ENCODE measurements around the gene KDM2A.
A peak's percentile ranks its signal among the peaks of the same experiment; 100 is the strongest.
"Not testable (repeated sequence)": the region's sequence is repeated elsewhere in the genome, so short reads cannot be mapped to it uniquely, and the experiment has no call there.

KDM2A gene

DNA sequence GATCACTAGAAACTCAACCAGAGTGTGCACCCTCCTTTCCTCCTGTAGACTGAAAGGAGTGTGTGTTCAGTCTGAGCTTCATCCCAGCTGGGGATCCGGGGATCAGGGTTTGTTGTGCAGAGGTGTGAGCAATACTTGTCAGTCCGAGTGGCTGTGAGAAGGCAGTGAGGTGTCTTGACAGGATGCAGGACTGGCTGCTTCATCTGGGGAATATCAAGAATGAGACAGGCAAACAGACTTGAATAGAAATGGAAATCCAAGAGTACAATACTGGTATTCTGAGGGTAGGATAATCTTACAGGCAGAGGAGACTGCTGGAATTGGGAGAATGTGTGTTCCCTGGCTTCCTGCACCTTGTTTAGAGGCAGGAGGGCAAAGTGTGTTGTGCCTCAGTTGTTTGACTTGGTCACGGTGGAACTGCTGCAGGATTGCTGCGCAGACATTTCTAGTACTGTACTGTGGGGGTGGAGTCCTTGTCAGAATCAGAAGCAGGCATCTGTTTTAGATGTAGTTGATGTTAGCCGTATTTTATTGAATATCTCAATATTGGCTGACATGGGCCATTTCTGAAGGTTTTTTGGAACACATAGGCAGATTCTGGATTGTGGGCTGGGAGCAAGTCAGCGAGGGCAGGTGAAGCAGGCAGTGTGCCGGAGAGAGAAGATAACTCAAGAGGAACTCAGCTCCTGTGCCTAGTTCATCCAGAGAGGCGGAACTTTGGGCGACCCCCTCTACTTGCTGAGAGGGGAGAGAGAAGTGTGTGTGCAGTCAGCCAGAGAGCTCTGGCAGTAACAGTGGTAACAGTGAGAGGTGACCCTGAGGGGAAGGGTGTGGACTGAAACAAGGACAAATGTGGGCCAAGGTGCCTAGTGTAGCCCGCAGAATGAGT, 120.1 kb downstream of the KDM2A start:
- DNase-seq (ENCODE audit: low spot score) = peak; percentile 36

DNA sequence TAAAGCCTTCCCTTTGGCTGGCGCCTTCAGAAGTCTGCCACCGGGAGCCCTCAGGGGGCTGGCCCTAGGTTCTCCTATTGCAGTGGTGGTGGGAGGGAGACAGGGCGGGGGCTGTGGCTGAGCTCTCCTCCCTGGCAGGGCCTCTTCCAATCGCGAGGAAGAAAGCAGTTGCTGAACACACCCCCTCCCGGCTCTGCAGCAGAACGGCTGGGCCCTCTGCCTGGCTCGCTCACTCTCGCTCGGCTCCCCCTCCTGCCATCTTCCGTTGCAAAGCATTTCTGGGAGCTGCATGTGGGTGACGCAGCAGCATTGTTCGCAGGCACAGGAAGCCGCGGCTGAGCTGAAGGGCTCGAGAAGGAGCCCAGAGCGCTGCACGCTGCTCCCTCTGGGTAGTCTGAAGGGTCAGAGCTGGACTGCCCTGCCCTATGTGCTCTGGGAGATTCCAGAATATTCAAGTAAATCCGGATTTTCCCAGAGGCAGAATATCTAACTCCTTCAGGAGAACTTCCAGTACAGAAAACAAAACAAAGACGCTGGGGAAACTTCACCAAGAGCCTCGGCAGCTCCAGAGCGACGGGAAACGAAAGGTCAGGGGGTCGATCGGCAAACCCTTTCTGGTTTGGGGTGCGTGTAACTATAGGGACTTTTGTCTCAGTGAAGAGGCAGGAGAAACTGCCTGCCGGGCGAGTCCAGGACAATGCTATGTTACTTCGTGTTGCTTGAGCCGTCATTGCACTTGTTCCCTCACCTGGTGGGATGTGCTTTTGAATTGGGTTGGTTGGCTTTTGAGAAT, 120.9 kb downstream of the KDM2A start:
- peak; percentile 98 for DNase-seq (ENCODE audit: low spot score)

DNA sequence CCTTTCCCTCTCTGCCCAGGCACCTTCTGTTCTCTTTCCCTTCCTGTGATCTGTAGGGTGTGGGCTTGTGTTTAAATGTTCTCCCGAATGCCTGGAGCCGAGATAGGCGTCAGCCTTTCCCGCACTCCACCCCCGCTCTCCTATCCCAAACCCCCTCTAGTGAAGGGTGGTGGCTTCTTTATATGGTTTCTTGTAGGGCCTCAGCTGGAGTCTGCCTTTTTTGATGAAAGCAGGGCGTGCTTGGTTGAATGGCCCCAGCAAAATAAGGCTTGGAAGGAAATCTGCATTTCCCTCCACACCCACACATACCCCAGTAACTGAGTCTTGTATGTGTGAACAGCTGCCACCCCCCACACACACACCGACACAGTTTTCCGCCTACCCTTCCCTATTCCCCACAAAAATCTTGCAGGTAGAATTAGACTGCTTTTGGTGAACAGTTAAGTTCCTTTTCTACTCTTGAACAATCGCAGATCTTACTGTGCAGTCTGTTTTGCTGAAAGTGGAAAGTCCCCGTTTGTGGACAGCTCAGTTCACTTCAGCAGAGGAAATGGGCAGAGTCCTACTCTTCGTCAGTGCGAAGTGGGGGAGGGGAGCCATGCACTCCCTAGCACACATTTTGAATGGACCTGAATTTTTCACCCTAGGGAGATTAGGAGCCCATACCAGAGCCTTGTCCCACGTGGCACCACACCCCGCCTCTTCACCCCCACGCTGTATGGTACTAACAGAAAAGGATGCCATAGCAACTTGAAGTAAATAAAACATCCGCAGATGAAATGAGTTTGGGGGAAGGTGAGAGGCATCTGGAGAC, 121.7 kb downstream of the KDM2A start:
- peak; percentile 91 for DNase-seq (ENCODE audit: low spot score)

DNA sequence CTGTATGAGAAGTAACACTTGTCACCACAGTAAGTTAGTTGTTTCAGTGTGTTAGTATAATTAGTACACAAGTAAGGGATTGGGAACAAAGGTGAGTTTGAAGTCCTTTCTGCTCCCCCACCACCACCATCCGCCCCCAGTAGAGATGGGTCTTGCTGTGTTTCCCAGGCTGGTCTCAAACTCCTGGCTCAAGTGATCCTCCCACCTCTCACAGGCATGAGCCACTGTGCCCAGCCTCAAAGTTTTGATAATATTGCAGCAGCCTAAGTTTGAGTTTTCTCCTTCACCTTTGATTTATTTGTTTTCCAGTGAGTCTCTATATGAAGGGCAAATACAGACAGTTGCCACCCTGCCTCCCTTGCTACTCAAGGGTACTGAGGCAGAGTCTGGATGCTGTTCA, 123.5 kb downstream of the KDM2A start:
- DNase-seq (ENCODE audit: low spot score) = no peak

DNA sequence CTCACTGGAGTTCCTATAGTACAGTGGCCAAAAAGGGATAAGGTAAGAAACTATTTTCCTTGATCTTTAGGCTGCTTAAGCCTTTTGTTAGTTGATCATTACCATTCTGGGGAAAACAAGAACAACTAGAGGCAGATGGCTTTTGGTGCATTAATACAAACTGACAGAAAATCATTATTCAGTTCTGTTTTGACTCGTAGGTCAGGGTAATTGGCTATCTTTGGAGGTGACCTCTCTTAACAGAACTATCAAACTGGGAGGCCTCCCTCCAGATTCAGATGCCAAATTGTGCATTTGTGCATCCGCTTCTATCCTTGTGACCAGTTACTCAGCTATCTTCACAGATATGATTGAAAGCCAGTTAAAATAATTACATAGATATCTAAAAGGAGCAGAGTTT, 124.0 kb downstream of the KDM2A start:
- no peak for DNase-seq (ENCODE audit: low spot score)

DNA sequence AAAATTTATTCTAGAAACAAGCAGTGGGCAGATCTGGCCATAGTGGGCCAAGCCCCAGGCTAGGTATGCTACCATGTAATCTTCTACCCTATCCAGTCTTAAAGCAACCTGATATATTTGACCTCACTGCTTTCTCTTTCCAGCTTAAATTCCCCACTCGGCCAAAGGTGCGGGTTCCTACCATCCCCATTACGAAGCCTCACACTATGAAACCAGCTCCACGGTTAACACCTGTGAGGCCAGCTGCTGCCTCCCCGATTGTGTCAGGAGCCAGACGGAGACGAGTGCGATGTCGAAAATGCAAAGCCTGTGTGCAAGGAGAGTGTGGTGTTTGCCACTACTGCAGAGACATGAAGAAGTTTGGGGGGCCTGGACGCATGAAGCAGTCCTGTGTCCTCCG, 126.0 kb downstream of the KDM2A start:
- DNase-seq (ENCODE audit: low spot score) = no peak

DNA sequence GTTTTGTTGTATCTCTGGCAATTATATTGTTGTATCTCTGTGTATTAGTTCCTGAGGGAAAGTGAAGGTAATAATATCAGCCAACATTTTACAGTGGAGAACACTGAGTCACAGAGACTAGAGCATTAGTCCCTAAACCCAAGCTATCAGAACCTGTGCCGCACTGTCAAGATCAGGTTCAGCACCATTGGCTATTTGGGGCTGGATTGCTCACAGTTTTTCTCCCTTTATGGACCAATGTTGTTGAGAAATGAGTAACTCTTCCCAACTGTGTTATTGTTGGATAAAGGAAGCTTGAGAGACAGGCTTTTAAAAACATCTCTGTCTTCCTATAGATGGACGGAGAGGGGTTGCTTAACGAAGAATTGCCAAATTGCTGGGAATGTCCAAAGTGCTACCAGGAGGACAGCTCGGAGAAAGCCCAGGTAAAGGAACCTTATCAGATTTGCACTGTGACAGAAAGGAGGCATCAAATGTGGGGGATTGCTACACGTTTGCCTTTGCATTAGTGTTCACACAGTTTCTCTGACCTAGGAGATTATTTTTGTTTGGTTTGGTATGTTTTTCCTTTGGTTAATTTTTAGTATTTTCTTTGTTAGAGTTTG, 129.0 kb downstream of the KDM2A start:
- DNase-seq (ENCODE audit: low spot score) = no peak

DNA sequence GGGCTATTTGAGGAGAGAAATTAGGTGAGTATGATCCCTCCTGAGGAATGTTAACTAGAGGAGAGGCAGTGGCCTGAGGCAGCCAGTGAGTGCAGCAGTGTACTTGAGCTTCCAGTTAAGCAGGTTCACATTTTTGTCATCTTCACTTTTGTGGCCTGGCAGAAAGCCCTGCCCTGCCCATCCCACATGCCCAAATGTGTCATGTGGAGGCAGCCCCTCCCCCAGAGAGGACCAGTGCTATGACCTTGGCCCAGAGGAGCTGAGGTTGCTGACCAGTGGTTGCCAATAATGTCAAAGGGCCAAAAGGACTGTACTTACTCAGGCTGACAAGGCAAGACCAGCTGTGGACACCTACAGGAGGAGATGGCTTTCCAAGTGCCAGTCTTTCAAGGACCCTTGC, 129.6 kb downstream of the KDM2A start:
- DNase-seq (ENCODE audit: low spot score) = no peak

DNA sequence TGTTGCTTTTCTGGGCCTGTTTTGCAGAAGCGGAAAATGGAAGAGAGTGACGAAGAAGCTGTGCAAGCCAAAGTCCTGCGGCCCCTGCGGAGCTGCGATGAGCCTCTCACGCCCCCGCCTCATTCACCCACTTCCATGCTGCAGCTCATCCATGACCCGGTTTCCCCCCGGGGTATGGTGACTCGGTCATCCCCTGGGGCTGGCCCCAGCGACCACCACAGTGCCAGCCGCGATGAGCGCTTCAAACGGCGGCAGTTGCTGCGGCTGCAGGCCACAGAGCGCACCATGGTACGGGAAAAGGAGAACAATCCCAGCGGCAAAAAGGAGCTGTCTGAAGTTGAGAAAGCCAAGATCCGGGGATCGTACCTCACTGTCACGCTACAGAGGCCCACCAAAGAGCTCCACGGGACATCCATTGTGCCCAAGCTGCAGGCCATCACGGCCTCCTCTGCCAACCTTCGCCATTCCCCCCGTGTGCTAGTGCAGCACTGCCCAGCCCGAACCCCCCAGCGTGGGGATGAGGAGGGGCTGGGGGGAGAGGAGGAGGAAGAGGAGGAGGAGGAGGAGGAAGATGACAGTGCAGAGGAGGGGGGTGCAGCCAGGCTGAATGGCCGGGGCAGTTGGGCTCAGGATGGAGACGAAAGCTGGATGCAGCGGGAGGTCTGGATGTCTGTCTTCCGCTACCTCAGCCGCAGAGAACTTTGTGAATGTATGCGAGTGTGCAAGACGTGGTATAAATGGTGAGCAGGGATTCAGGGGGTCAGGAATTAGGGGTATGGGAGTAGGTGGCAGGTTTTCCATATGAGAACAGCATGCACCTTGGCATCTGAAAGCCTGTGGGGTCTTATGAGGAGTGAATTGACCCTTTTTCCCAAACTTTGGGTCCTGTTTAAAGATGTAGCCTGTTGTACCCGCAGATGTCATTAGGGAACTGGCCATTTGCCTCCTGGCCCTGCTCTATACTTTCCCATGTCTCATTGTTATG, 131.3 kb downstream of the KDM2A start:
- no peak for DNase-seq (ENCODE audit: low spot score)

DNA sequence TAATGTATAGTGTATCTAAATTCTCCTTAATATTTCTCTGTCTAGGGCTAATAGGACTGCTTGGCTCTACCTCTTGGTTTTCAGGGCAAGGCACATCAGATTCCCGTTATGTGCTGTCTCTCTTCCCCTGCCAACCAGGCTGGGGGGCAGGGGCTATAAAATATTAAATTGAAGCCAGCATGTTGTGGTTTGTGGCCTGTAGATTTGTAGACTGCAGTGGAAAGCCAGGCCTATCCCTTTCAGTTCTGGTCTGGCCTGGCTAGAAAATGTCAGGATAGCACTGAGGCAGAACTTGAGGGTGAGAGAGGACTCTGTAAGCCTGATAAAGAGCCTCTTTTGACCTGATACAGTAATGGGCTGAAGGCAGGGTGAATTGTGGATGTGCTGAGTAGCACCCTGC, 132.8 kb downstream of the KDM2A start:
- no peak for DNase-seq (ENCODE audit: low spot score)

DNA sequence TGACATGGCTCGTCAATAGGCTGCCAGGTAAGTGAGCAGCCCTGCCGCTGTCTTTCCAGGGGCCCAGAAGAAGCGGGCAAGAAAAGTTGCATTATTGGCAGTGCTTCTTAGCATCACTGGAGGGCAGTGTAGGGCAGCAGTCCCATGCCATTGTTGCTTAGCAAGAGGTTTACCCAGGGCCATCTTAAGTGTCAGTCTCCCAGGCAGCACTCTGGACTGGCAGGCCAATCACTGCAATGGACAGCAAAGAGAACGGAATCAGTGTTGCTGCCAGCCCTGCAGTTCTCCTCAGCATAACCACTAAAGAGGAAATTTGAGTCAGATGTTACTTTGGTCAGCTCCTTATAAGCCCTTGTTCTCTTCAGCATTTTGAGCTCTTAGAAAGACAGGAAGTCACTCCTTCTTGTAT, 133.8 kb downstream of the KDM2A start:
- peak; percentile 58 for DNase-seq (ENCODE audit: low spot score)

DNA sequence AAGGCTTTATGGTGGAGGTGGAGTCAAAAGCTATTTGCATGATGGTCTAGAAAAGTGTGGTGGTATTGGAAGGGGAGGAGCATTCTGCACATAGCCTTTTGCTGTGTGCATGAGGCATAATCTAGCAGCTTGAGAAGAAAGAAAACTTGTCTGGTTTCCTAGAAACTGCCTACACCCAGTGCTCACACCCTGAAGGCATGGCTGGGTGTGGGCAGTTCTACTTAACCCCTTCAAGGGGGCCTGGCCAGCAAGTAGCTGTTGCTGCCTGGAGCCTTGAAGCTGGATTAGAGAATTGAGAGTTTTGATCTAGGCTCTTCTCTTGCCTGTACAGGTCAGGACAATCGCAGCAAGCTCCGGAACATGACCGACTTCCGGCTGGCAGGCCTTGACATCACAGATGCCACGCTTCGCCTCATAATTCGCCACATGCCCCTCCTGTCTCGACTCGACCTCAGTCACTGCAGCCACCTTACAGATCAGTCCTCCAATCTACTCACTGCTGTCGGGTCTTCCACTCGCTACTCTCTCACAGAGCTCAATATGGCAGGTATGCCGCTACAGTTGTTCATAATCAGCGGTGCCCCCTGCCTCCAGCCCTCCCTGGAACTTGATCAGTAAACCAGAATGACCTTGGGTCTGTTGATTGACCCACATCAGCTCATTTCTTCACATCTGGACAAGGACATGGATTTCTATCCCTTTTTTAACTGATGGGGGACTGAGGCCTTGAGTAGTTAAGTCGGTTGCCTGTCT, 135.0 kb downstream of the KDM2A start:
- no peak for DNase-seq (ENCODE audit: low spot score)

DNA sequence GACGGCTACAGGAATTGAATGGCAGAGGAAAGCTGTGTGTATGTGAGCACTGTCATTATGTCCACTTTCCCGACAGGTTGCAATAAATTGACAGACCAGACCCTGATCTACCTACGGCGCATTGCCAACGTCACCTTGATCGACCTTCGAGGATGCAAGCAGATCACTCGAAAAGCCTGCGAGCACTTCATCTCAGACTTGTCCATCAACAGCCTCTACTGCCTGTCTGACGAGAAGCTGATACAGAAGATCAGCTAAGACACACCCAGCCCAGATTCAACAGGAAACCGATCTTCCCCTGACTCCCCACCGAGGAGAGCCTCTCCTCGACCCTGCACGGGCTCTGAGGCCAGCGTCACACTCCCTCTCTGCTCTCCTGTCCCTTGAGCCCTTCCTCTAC, 135.7 kb downstream of the KDM2A start:
- no peak for DNase-seq (ENCODE audit: low spot score)

DNA sequence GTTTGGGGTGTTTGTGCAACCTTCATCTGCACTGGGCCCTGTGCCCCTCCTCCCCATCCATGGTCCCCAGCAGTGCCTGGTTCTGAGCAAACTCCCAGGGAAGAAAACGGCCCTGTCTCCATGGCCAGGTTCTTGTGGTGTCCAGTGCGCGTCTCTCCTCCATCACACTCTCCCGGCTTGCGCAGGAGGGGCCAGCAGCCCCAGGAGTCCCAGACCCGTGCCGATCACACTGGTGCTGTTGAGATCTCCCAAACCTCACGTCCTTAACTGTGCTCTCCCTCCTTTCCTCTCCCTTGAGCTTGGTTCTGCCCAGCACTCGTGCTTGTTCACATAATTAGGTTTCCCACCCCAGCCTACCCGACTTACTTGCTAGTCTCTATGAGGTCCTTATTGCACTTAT, 136.3 kb downstream of the KDM2A start:
- no peak for DNase-seq (ENCODE audit: low spot score)

DNA sequence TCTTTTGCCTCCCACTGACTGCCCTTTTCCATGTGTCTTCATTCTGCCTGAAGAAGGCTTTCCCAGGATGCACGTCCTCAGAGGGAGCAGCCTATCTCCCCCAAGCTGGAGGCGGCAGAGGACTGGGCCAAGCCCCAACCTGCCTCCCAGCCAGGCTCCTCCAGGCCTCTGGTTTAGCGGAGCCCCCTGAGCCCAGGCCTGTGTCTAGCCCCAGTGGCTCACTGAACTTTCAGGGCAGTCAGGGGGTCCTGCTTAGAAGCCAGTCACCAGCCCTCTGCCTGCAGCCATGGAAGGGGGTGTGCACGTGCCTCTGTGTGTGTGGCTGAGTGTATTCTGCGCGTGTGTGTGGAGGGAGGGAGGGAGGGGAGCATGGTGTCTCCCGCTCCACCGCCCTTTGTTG, 136.8 kb downstream of the KDM2A start:
- no peak for DNase-seq (ENCODE audit: low spot score)

DNA sequence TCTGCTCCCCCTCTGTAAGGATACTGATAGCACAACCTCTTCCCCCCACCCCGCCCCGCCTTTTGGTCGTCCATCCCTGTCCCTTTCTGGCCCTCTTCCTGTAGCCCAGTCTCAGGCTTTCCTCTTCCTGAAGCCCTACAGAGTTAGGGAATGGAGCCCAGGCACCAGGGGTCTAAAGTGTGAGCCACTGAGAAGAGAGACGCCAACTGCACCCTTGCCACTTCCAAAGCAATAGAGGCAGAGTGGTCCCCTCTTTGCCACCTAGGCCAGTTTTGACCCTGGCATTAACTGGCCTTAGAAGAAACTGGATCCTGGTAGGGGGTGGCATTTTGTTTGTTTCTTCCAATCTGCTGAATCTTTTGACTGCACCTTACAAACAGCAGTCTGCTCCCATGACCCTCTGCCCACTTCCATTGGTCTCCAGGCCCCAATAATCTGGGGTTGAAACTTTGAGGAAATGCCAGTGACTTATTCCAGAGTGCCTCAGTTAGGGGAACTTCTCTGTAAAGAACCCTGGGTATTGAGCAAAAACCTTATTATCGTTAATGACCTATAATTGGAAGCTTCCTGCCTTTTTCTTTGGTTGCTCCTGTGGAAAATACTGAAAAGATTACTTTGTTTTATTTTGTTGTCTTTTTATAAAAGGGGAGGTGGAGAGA, 137.5 kb downstream of the KDM2A start:
- DNase-seq (ENCODE audit: low spot score) = no peak

DNA sequence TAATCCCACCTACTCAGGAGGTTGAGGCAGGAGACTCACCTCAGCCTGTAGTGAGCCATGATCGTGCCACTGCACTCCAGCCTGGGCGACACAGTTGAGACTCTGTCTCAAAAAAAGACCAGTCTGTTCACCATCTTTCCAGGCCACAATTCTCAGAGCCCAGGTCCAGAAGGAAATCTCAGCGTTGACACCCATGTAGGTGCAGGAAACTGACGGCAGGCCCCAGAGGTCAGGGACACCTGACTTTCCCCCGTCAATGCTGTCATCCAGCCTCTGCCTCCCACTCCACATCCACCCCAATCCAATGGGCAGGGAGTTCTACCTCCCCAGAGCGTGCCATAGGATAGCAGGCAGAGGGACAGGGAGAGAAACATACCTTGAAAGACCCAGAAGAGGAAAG, 141.3 kb downstream of the KDM2A start:
- no peak for DNase-seq (ENCODE audit: low spot score)

DNA sequence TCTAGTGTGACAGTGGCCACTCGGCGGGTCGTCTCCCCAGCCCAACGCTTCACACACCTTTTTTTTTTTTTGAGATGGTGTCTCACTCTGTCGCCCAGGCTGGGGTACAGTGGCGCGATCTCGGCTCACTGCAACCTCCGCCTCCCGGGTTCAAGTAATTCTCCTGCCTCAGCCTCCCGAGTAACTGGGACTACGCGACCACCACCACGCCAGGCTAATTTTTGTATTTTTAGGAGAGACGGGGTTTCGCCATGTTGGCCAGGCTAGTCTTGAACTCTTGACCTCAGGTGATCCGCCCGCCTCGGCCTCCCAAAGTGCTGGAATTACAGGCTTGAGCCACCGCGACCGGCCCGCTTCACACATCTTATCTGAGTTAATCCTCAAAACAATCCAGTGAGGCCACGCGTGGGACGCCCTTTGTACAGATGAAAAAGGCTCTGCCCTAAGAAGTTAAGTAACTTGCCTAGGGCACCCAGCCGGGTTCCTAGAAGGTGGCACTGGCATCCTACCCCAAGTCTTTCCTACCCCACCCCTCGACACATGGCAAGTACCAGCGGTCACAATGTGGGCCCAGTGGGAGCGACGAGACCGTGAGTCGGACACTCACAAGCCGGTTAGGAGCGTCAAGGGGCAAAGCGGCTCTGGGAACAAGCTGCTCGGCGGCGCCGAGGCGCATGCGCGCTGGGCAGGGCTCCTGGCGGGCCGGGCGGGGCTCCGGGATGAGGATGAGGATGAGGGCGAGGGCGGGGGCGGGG, 142.0 kb downstream of the KDM2A start:
- DNase-seq (ENCODE audit: low spot score) = not testable (repeated sequence)

DNA sequence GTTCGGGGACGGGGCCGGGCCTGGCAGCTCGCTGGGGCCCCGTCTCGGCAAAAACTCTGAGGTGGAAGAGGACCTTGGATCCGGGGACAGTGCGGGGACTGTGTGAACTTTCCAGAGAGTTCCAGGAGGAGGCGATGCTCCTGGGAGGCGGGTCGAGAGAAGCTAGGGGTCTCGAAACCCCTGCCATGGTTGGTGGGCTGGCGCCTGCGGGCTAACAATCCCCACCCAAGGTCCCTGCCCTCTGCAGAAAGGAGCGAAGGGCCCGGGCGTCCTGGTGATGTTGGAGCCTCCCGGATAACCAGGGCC, 142.5 kb downstream of the KDM2A start:
- DNase-seq (ENCODE audit: low spot score) = no peak

Measured in NAMALWA (cell line).